DMS153 treated with DMSO at 0.1 percent for 48 hours (cell line): ENCODE measurements around the gene EPHA7.

Experiments
- DNase-seq: peaks from one replicate; lab custom pipeline; 2025; ENCODE audit not compliant: unreplicated experiment; lab: John Stamatoyannopoulos, UW

EPHA7 gene

DNA sequence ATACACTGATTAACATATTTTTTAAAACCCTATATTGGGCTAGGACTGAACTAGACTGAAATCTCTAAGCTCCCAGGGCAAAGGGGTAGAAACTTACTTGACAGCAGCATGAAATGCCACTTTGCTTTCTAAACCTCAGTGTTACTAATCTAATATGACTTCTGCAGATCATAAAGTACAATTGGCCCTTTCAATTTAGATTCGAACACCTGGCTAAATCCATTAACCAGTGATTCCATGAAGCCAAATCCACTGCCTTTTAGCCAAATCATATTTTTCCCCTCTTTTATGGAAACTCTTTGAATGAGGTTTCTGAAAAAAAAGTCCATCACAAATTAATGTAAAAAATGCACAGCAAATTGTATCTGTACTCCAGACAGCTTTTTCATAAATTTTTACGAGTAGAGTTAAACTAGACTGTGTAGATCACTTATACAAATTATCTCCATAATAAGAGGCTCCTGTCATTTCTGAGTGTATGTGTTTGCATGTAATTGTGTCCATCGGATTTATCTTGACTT is 25.7 kb downstream of the EPHA7 start:
- no peak for DNase-seq

DNA sequence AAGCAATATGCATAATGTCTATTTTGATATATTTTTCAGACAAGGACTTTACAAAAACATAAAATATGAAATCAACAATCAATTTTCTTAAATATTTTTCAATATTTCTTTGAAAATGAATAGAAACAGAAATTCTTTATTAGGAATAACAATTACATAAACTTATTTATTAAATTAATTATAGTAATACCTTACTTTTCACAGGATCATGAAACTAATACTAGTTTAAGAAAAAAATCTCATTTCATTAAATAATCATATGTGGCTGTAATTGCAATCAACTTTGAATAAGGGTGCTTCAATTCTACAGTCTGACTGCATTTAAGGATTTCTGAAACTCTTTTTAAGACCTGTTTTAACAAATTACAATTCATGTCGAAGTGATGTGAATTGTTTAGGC is 26.6 kb downstream of the EPHA7 start:
- no peak for DNase-seq

DNA sequence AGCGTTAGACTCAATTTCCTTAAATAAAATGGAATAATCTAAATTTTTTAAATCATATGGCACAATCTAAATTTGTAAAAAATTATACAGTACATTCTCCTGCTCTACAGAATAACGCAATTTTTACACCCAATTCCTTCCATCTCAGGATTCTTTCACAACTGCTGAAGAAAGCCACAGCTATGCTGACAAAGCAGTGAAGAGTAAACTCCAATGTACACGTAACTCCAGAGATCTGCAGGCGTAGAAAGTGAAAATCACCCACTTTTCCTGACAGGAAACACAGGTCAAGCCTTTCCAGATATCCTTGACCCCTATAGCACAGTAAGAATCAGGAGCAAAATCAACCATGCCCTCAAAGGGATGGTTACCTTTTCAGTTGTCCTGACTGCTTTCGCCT is 27.4 kb downstream of the EPHA7 start:
- no peak for DNase-seq

DNA sequence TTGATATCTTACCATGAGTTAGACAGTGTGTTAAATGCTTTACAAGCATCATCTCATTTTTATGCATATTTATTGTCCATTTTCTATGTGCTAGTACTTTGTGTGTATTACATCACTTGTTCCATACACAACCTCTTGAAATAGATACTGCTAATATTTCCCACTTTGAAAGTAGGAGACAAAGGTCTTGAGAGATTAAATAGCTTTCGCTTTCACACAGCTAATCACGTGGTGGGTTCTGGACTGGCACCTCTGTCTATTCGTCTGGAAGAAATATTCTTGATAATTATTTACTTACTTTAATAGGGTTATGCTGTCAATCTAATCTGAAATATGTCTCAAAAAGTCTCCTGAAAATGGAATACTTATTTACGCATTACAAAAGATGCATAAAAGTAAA is 30.2 kb downstream of the EPHA7 start:
- no peak for DNase-seq

DNA sequence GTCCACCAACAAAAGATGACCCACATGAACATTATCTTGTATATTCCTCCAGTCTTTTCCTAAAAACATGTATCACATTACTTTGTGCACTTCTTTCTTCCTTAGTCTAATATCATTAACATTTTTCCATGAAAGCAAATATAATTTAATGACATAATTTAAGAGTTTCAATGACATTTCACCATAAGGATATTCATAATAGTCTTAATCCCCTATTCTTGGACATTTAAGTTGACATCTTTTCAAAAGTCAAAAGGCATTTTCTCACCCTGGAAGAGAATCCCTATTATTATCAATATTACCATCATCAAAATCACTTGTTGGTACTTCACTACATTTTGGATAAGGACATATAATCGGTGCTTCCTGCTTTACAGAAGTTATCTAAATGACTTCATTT is 31.3 kb downstream of the EPHA7 start:
- DNase-seq: no peak

DNA sequence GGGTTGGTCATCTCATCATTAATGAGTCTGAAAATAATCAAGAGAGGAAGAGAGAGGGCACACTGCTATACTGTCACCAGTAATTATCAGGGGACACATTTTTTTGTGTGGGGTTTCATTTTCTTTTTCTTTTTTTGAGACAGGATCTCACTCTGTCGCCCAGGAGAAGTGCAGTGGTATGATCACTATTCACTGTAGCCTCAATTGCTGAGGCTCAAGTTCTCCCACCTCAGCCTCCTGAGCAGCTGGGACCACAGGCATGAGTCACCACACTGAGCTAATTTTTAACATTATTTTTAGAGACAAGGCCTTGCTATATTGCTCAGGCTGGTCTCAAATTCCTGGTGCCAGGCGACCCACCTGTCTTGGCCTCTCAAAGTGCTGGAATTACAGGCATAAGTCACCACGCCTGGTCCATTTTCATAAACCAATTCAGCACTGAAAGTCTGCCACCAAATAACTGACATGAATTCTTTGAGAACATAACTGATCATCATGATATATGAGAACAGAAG is 43.3 kb downstream of the EPHA7 start:
- no peak for DNase-seq

DNA sequence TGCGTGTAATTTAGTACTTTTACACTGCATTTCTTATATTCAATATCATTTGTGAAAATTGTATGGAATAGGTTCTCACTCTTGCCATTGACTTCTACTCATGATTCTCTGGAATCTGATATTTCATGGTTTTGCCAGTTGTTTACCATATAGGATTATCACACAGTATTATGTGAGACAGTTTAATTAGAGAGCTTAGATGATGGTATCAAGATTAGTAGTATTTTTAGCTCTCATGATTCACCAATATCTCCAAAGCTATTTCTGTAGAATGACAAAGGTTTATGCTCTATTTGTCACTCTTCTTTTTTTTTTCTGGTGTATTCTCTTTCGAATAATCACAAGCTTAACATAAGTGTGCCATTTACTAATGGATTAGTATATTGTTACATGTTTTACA is 45.9 kb downstream of the EPHA7 start:
- no peak for DNase-seq

DNA sequence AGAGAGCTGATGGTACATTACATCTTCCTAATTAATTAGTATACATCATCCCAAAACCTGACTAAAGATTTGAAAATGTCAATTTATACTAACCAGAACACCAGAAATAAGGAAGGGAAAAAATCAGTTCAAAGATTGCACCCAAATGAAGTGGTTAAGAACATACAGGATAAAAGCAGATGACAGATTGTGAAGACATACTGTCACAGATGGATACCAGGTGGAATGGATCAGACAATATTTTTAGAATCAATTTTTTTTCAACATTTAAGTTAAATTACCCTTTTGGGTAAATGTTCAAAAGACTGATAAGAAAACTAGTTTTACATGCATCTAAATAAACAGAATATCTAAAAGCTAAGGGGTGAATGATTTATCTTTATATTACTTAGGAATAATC is 47.6 kb downstream of the EPHA7 start:
- DNase-seq: no peak

DNA sequence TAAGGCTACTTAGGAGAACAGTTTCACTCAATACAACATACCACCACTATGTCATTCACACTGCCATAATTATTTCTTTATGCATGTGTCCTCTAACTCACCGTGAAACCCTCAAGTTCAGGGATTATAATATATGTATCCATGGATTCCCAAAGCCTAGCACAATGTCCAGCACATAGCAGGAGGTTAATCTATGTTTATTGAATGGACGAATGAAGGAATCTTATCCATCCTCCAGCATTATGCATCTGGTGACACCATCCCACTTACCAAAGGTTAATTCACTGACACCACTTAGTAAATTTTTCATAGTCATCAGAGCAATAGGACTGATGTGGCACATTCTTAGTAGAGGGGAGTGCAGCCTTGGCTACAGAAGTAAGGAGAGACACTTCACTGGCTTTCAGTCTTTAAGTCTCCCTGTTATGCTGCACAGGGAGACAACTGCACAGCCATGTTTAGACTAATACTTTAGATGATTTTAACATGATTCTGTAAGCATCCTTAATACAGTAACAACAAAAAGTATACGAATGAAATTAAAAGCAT is 49.7 kb downstream of the EPHA7 start:
- DNase-seq: no peak

DNA sequence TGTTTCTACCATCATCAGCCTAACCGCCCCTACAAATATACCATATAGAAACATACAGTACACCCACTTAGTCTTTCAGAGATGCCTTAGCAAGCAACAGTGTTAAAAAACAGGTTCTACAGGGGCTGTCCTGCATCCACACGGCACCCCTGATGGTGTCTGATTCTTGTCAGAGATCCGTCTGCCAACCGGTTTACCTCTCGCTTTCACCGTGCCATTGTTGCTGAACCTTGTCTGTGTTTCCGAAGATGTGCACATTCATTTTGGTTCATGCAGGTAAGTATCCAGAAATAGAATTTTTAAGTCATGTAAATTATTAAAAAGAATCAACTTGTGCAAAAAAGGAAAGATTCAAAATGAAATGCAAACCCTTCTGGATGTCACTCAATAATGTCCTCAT is 52.9 kb downstream of the EPHA7 start:
- DNase-seq: peak; percentile 88

DNA sequence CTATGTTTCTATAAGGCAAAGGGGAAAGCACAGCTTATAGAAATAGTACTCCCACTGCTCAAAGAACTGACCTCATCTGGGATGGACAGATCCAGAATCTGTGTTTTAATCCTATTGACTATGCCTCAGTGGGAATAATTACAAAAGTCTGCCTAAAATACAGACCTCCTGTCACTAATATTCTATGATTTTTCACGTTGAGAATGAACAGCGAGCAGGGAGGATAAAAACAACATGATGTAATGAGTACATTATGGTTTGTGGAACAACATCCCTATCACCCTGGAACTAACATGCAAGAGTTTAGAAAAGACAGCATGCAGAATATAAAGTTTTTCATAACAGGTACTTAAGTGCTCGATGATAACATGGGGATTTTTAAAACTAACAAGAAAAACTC is 53.9 kb downstream of the EPHA7 start:
- no peak for DNase-seq

DNA sequence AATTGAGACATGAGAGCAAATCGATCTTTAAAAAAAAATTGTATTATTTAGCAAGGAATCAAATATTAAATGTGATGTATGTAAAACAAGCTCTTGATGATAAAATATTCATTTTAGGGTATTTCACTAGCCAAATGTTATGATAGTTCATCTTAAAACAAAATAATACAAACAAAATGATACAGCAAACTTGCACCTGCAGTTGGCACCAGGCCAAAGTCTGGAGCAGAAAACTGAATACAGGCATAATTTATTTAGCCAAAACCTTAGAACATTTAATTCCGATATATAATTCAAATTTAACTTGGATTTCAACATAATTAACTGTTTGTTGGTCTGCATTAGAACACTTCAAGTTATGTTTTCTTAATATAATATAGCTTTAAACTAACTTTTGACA is 60.9 kb downstream of the EPHA7 start:
- DNase-seq: no peak

DNA sequence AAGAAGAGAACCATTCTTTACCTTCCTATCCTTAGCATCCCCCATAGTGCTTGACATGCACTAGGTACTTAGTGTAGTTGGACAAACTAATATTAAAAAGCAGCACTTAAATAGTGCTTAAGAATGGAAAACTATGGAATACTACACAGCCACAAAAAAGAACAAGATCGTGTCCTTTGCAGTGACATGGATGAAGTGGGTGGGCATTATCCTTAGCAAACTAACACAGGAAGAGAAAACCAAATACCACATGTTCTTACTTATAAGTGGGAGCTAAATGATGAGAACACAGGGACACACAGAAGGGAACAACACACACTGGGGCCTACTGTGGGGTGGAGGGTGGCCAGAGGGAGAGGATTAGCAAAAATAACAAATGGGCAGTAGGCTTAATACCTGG is 66.8 kb downstream of the EPHA7 start:
- DNase-seq: no peak

DNA sequence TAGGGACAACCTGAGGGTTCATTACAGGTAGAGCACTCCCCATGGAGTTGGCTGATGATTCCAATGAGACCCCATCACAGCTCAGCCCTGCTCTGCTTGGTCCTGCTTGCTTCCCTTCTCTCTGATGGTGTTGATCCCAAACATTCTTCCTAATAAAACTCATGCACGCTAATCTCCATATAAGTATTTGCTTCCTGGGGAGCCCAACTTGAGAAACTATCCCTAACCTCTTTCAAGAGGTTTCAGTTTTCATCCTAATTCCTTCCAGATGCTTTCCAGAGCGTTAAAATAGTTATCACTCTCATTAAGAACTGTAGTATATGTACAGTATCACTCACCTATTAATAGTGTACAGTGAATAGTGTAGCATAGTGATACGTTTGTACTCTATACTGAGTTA is 68.1 kb downstream of the EPHA7 start:
- DNase-seq: no peak

DNA sequence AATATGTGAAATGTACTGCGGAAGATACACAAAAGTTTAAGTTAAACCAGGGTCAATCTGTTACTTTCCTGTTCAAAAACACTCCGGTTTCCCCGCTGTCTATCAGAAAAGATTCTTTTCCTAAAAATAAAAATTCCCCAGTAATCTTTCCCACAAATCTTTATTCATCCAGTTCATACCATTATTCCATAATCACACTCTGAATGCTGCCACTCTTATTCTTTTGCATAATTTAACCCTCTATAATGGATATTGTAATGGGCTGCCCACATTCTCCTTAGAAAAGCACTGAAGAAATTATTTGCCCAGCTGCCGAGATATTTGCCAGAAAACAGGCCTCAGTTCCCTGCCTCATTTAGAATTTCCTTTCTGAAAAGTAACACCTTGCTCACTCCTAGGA is 68.6 kb downstream of the EPHA7 start:
- no peak for DNase-seq

DNA sequence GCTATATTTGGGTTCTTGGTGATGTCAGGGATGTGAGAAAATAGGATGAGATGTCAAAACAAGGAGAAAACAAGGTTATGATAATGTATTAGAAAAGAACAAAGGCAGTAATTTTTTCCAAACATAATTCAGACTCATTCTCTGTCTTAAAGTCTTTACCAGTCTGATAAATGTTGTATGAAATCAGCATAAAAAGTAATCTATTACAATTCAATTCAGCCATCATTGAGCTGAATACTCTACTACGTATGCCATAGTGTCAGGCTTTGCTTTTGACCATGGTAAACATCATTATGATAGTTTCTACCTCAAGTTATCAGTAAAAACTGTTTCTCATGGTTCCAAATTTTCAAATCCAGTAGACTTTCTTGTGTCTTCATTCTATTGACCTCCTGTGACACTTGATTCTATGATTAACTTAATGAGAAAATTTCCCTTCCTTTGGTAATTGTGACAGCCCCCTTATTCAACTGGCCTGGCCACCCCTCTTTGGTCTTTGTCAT is 75.0 kb downstream of the EPHA7 start:
- DNase-seq: no peak

DNA sequence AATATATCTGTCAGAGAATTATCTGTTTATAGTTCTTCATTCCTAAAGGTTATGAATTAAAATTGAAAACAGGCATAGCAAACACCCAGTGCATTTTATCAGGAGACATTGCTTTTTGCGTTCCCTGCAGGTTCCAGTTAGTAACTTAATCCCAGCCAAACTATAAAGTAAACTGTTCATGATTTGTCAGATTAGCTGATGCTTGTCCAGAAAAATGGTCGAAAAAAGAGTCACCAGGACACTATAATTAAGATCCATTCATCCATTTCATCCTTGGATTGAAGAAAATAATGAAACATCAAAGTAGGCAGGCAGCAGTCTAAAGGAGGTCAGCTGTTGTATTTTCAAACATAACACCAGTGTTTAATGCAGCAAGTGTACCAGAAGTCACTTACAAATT is 75.9 kb downstream of the EPHA7 start:
- DNase-seq: no peak

DNA sequence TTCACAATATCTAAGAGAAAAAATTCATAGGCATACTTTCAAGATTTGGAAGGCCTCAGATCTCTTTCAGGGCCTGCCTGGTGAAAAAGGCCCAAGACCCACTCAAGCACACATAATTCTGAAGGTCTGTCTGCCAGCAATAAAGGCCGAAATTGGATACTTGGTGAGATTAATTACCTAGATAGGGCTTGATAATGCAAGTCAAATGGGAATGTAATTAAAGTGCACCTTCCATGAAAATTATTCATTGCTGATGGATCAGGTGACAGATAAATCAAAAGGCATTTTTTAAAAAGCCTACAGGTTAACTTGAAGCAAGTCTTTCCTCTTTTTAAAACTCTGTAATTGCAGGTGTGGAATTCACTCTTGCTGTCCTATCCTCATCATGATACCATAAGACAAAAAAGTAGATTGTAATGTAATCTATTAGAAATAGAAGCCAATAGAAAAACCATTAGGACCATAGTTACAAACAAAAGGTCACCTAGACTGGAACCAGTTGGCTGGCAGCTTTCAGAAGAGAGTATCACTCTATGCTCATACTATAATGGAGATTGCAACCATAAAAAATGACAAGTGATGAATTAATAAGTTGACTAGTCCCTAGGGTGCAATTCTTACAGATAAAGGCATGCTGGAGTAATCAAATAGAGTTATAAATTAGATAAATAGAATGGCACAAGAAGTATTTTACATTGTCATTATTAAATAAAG is 77.3 kb downstream of the EPHA7 start:
- DNase-seq: peak; percentile 68

DNA sequence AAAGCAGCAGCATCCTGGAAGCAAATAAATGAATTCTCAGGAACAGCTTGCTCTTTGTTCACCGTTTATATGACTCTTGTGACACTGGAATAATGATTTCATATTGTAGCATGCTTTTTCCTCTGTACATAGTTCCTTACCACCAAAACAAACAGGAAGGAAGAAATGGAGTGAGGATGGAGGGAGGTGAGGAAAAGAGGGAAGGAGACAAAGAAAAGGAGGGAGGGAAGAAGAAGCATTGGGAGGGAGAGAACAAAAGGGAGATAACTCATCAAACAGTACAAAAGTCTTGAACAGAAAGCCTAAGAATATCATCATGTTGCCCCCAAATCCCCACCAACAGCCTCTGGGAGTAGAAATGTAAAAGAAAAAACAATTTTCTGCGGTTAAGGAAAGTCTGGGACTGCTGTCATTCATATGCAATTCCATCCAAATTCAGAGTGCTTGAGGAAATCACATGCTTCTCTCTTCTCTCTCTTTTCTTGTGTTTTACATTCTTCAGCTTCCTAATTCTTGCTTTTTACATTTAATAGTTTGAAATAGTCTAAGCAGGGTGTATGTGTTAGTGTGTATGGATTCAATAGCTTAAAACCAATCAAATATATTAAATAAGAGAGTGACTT is 81.5 kb downstream of the EPHA7 start:
- no peak for DNase-seq

DNA sequence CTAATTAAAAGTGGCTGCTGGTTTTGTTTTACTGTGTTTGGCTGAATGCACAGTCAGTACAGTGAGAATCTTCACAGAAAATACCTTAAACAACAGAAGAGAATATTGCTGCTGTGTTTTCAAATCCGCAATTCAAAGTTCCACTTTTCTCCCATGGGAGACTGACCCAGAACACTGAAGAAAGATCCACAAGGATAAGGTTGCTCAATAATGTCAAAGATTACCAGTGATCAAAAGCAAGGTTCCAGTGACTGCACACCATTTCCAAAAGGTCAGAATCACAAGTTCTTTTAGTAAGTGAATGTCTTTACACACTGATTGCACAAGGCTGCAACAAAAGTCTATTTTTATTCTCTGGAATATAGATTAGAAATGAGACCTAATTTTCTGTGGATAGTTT is 82.3 kb downstream of the EPHA7 start:
- no peak for DNase-seq

DNA sequence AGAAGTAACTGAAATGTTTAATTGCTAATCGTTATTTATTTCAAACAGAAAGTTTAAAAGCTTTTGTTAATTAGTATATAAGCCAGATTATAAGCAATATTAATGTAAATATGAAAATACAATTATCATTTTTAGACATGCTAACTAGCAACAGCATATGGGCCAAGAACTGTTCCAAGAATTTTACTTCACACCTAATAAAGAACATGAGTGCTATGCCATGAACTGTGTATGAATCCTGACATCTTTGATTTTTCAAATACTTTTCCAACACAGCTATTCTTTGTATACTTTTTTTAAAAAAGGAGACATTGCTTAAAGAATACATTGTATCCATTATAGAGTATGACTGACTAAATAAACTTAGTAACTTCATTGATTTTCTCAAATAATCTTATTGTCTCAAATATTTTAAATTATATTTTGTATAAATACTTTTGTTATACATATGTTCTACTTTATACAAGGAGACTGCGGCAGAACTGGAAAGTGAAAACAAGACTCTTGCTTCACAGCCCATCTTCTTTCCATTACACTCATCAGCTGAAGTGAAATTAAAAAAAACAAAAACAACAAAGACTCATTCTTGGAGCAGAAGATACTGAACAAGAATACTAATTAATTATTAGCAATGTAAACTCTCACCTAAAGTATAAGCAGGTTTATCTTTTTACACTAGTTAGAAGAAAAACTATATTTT is 89.9 kb downstream of the EPHA7 start:
- DNase-seq: no peak

DNA sequence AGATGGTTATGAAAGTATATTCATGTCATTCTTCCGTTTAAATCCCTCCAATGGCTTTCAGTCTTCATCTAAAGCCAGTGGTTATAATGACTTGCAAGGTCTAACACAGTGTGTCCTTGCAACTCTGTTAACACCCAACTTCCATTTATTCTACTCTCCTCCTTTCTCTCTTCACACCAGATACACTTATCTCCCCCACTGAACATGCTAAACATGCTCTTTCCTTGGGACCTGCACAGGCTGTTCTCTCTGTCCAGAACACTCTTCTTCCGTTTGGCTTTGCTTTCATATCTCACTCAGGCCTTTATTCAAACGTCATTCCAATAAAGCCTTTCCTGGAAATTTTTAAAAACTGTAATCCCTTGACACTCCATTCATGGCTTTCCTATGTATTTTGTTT is 91.5 kb downstream of the EPHA7 start:
- DNase-seq: no peak
